ENCODE measurements around the gene BIN2. TPM values are rescaled to one million over a fixed set of nuclear protein-coding genes. Genes with fewer than 3 reads are reported as not detected.

BIN2 gene
- total and polyA plus RNA-seq, 2 experiments from 2014 or later: not detected

- TF ChIP-seq, protein P1, sequence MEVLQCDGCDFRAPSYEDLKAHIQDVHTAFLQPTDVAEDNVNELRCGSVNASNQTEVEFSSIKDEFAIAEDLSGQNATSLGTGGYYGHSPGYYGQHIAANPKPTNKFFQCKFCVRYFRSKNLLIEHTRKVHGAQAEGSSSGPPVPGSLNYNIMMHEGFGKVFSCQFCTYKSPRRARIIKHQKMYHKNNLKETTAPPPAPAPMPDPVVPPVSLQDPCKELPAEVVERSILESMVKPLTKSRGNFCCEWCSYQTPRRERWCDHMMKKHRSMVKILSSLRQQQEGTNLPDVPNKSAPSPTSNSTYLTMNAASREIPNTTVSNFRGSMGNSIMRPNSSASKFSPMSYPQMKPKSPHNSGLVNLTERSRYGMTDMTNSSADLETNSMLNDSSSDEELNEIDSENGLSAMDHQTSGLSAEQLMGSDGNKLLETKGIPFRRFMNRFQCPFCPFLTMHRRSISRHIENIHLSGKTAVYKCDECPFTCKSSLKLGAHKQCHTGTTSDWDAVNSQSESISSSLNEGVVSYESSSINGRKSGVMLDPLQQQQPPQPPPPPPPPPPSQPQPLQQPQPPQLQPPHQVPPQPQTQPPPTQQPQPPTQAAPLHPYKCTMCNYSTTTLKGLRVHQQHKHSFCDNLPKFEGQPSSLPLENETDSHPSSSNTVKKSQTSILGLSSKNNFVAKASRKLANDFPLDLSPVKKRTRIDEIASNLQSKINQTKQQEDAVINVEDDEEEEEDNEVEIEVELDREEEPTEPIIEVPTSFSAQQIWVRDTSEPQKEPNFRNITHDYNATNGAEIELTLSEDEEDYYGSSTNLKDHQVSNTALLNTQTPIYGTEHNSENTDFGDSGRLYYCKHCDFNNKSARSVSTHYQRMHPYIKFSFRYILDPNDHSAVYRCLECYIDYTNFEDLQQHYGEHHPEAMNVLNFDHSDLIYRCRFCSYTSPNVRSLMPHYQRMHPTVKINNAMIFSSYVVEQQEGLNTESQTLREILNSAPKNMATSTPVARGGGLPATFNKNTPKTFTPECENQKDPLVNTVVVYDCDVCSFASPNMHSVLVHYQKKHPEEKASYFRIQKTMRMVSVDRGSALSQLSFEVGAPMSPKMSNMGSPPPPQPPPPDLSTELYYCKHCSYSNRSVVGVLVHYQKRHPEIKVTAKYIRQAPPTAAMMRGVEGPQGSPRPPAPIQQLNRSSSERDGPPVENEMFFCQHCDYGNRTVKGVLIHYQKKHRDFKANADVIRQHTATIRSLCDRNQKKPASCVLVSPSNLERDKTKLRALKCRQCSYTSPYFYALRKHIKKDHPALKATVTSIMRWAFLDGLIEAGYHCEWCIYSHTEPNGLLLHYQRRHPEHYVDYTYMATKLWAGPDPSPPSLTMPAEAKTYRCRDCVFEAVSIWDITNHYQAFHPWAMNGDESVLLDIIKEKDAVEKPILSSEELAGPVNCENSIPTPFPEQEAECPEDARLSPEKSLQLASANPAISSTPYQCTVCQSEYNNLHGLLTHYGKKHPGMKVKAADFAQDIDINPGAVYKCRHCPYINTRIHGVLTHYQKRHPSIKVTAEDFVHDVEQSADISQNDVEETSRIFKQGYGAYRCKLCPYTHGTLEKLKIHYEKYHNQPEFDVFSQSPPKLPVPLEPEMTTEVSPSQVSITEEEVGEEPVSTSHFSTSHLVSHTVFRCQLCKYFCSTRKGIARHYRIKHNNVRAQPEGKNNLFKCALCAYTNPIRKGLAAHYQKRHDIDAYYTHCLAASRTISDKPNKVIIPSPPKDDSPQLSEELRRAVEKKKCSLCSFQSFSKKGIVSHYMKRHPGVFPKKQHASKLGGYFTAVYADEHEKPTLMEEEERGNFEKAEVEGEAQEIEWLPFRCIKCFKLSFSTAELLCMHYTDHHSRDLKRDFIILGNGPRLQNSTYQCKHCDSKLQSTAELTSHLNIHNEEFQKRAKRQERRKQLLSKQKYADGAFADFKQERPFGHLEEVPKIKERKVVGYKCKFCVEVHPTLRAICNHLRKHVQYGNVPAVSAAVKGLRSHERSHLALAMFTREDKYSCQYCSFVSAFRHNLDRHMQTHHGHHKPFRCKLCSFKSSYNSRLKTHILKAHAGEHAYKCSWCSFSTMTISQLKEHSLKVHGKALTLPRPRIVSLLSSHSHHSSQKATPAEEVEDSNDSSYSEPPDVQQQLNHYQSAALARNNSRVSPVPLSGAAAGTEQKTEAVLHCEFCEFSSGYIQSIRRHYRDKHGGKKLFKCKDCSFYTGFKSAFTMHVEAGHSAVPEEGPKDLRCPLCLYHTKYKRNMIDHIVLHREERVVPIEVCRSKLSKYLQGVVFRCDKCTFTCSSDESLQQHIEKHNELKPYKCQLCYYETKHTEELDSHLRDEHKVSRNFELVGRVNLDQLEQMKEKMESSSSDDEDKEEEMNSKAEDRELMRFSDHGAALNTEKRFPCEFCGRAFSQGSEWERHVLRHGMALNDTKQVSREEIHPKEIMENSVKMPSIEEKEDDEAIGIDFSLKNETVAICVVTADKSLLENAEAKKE (CRISPR knock-in tag; IDR thresholded peaks at IDR 0.05): no peak
- no peak for TF ChIP-seq JUNB (IDR thresholded peaks at IDR 0.05; ENCODE audit: unreplicated experiment)
- TF ChIP-seq, protein P2, sequence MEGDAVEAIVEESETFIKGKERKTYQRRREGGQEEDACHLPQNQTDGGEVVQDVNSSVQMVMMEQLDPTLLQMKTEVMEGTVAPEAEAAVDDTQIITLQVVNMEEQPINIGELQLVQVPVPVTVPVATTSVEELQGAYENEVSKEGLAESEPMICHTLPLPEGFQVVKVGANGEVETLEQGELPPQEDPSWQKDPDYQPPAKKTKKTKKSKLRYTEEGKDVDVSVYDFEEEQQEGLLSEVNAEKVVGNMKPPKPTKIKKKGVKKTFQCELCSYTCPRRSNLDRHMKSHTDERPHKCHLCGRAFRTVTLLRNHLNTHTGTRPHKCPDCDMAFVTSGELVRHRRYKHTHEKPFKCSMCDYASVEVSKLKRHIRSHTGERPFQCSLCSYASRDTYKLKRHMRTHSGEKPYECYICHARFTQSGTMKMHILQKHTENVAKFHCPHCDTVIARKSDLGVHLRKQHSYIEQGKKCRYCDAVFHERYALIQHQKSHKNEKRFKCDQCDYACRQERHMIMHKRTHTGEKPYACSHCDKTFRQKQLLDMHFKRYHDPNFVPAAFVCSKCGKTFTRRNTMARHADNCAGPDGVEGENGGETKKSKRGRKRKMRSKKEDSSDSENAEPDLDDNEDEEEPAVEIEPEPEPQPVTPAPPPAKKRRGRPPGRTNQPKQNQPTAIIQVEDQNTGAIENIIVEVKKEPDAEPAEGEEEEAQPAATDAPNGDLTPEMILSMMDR (conservative IDR thresholded peaks at IDR 0.05; ENCODE audit: low read depth in 2 of 2): no peak
- no peak for TF ChIP-seq ETS1 (IDR thresholded peaks at IDR 0.05)
- TF ChIP-seq CREB1 (CRISPR knock-in tag; IDR thresholded peaks at IDR 0.05; ENCODE audit: low read depth): no peak
- TF ChIP-seq STAT1 (IDR thresholded peaks at IDR 0.05; ENCODE audit: unreplicated experiment): no peak
- no peak for TF ChIP-seq ZNF114 (CRISPR knock-in tag; IDR thresholded peaks at IDR 0.05)
- TF ChIP-seq, protein P3, sequence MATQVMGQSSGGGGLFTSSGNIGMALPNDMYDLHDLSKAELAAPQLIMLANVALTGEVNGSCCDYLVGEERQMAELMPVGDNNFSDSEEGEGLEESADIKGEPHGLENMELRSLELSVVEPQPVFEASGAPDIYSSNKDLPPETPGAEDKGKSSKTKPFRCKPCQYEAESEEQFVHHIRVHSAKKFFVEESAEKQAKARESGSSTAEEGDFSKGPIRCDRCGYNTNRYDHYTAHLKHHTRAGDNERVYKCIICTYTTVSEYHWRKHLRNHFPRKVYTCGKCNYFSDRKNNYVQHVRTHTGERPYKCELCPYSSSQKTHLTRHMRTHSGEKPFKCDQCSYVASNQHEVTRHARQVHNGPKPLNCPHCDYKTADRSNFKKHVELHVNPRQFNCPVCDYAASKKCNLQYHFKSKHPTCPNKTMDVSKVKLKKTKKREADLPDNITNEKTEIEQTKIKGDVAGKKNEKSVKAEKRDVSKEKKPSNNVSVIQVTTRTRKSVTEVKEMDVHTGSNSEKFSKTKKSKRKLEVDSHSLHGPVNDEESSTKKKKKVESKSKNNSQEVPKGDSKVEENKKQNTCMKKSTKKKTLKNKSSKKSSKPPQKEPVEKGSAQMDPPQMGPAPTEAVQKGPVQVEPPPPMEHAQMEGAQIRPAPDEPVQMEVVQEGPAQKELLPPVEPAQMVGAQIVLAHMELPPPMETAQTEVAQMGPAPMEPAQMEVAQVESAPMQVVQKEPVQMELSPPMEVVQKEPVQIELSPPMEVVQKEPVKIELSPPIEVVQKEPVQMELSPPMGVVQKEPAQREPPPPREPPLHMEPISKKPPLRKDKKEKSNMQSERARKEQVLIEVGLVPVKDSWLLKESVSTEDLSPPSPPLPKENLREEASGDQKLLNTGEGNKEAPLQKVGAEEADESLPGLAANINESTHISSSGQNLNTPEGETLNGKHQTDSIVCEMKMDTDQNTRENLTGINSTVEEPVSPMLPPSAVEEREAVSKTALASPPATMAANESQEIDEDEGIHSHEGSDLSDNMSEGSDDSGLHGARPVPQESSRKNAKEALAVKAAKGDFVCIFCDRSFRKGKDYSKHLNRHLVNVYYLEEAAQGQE (IDR thresholded peaks at IDR 0.05; ENCODE audit: unreplicated experiment): no peak
- no peak for TF ChIP-seq EZH2phosphoT487 (IDR thresholded peaks at IDR 0.05; ENCODE audit: unreplicated experiment)
- no peak for TF ChIP-seq EZH2 (IDR thresholded peaks at IDR 0.05; ENCODE audit: low read depth, unreplicated experiment)
- no peak for TF ChIP-seq POLR2AphosphoS5 (IDR thresholded peaks at IDR 0.05; ENCODE audit: low read depth)
- TF ChIP-seq ZNF331 (CRISPR knock-in tag; IDR thresholded peaks at IDR 0.05; ENCODE audit: low read depth): no peak
- TF ChIP-seq NANOG (IDR thresholded peaks at IDR 0.05; ENCODE audit: borderline replicate concordance): no peak
- peaks cover 4% of the 10 kb centered on the region for H3K27me3 Mint-ChIP-seq (ENCODE audit: insufficient read depth, low read depth, poor library complexity)
- no peak for ATAC-seq
- H3K36me3 ChIP-seq (ENCODE audit: insufficient read depth): no peaks in the 10 kb centered on the region
- no peak overlapping the region for H3K27ac Mint-ChIP-seq
- no peaks in the 10 kb centered on the region for H3K4me1 ChIP-seq (ENCODE audit: insufficient read depth)
- no peaks in the 10 kb centered on the region for H3F3A ChIP-seq (replicated peaks; ENCODE audit: low read depth)
- no peak overlapping the region for H3K27ac ChIP-seq (ENCODE audit: low read depth)
- DNase-seq (ENCODE audit: low spot score): no peak
- no peaks in the 10 kb centered on the region for H3K4me1 Mint-ChIP-seq
- H3K4me3 ChIP-seq: no peak overlapping the region
- H4K20me1 ChIP-seq (replicated peaks; ENCODE audit: insufficient read depth): no peaks in the 10 kb centered on the region; the same call in 1 of the 2 replicates
- H3K4me3 Mint-ChIP-seq: no peak overlapping the region
- no peaks in the 10 kb centered on the region for H3K27me3 ChIP-seq (ENCODE audit: insufficient read depth)
- H3K36me3 Mint-ChIP-seq (ENCODE audit: low read depth): peaks cover 20% of the 10 kb centered on the region
- H3K9me2 ChIP-seq (ENCODE audit: insufficient read depth): no peaks in the 10 kb centered on the region
- no peaks in the 10 kb centered on the region for H3K79me2 ChIP-seq (replicated peaks; ENCODE audit: insufficient read depth)
- no peak overlapping the region for H3K4me2 ChIP-seq
- H3K9me3 Mint-ChIP-seq: no peaks in the 10 kb centered on the region
- H2AFZ ChIP-seq: no peak overlapping the region
Observed at GRCh38 chr12:51360315-51360714, 36.3 kb upstream of the BIN2 start.

Measured in GM23338 (cell line).